H4 (cell line): ENCODE results near the gene CHRNB1. TPM values are rescaled to one million over a fixed set of nuclear protein-coding genes. Genes with fewer than 3 reads are reported as not detected.

Experiments
- DNase-seq: peaks from one replicate; pipeline ENCODE4 v3.0.0-alpha.2; 2015; ENCODE audit warnings: low spot score
- total RNA-seq: library from RNA; depleted of rRNA; stranded (reverse); fragments of >200 nt; shearing (Covaris generic); gene quantifications from 2 replicates; pipeline ENCODE4 v1.2.3, GENCODE V29; 2014

Gene CHRNB1
- total RNA-seq, 1 experiment from 2014 or later: 6.3 TPM

DNA sequence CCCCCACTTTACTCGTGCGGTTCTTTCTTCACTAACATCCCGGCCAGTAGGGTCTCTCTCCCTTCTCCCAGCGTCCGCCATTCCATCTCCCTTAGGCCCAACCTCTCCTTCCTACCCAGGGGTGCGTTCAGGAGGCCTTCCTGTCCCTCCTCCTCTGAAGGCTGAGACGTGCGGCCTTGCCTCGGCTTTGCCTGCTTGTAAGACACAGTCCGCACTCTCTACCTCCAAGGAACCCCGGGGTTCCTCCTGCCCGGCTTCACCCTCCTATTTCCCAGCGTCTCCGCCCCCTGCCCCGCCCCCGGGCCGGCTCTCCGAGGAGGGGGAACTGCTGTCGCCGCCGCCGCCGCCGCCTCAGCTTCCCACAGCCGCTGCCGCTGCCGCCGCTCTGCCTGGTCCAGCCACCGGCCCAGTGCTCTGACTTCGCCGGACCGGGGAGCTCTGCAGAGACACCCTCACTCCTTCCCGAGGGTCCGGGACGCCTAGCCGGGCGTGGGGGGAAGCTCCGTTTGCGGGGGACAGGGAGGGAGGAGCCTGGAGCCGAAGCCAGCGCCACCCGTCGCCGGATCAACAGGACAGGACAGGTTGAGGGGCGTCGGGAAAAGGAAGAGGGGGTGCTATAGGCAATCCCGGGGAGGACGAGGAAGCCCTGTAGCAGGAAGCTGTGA, 6.8 kb upstream of the CHRNB1 start:
- no peak for DNase-seq

DNA sequence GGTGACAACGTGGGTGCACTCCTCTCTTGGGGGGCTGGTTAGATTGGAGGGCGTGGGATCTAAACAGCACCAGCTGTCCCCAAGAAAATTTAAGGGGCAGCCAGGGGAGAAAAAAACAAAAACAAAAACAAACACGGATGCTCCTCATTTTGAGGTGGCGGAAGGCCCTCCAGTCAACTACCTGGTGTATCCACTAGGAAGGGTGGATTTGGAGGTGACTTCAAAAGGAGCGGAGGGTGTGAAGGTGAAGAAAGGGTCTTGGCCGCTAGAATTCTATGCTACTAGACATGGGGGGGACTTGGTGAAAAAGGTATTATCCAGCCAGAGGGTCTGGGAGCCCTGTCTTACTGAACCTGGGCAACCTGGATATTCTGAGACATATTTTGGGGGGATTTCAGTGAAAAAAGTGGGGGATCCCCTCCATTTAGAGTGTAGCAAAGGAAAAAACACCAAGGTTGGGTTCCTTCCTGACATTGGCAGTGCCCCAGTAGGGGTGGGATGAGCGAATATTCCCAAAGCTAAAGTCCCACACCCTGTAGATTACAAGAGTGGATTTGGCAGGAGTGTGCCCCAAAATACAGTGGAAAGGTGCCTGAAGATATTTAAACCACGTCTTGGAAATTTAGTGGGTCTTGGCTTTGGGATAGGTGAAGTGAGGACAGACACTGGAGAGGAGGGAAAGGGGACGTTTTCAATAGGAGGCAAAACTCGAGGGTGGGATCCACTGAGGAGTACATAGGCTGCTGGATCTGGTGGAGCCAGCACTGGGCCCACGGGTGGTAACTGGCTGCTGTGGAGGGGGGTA, 6.0 kb upstream of the CHRNB1 start:
- DNase-seq: no peak

DNA sequence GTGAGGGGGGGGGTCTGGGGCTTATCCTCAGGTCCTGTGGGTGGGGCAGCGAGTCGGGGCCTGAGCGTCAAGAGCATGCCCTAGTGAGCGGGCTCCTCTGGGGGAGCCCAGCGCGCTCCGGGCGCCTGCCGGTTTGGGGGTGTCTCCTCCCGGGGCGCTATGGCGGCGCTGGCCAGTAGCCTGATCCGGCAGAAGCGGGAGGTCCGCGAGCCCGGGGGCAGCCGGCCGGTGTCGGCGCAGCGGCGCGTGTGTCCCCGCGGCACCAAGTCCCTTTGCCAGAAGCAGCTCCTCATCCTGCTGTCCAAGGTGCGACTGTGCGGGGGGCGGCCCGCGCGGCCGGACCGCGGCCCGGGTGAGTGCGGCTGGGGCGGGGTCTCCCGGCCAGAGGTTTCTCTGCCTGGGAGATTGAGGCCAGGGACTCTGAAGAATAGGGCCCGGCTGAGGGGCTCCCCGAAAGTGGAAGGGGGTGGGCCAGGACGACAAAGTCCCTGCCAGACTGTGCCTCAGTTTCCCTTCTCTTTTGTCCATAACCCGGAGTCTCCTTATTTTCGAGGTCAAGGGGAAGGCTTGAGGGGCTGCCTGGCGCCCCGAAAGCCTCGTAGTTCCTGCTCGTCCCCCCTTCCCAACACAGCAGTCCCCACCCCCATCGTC, 5.3 kb upstream of the CHRNB1 start, which contains the start of gene FGF11:
FGF11 (plus strand) TSS at position 51 of the 651 bp plus-strand sequence; CDS start at position 160, 109 bp downstream.
- DNase-seq: no peak

DNA sequence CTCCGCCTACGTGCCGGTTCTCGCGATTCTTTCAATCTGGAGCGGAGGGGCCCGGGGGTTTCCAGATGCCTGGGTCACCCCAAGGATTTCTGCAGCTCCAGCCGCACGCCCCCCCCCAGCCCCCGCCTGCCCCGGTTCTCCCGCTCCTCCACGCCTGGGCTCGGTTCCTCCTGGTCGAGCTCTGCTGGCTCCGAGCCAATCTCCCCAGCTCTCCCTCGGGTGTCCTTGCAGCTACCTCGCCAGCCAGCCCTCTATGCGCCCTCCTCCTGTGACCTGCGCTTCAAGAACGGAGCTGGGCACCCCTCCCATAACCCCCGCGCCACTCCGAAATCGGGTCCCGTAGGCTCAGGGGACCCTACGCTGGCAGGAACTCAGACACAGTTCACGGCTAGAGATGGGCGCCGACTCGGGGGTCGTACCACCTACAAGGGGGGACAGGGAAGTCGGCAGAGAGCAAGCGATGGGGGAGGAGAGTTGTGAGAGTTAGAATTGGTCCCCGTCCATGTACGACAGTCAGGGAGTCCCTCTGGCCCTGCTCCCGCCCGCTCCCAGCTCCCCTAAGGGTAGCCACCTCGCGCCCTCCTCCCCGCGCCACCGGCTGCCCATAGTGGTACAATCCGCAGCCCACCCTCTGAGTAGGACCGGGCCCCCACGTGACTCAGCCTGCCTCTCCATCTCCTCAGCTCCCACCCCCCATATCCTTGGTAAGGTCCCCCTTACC, 4.6 kb upstream of the CHRNB1 start:
- DNase-seq: no peak

- DNase-seq: no peak
Measured at GRCh38 chr17:7440834-7441195, 4.0 kb upstream of the CHRNB1 start.

DNA sequence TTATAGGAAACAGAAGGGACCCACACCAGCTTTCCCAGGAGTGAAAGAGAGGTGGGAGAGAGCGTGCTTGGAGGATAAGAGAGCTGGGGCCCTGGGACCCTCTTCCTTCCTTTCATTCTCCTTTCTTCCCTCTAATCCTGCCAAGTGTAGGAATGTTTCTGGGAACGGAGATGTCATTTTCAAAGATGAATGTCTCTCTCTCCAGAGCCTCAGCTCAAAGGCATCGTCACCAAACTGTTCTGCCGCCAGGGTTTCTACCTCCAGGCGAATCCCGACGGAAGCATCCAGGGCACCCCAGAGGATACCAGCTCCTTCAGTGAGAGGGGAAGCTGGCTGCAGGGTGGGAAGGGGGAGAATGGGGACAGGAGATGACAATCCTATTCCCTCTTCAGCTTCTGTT, 3.6 kb upstream of the CHRNB1 start:
- no peak for DNase-seq

- DNase-seq: no peak
Measured at GRCh38 chr17:7442142-7442541, 2.7 kb upstream of the CHRNB1 start.

DNA sequence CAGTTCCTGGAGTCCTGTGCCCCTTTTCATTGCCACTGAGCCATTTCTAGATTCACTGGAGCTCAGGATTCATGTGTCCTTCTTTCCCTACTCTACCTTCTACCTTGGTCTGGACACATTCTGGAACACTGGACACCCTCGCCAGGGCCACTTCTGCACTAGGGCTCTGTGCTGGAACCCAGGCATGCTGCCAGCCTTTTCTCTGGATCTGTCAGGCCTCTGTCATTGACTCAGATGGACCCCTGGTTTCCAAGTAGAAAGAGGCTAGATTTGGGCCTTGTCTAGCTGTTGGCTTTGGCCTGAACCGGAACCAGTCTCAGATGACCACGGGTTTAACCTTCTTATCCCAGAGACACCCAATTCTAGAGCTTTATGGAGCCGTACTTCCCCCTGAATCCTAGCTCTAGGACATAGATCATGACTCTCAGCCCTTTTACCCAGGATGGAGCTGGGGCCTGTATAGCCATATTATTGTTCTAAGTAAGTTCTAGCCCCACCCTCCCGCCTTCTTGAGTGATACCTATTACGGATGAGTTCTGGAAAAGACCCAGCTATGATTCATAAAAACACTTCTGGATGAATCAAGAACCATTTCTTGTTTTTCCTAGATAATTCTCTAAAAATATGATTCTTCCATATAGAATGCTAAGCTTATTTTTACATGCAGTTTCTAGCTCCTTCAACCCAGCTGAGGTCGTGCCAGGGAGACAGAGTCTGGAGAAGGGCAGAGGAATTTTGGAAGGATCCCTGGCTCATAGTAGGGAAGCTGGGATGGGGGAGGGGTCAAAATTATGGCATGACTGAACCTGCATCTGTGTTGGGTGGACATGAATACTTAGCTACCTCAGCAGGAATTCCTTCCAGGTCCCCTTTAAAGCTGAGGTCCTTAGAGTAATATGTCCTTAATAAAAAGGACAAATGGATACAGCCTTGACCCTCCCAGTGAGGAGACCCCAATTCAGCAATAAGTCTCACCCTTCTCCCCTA, 1.1 kb upstream of the CHRNB1 start:
- DNase-seq: no peak

- no peak for DNase-seq
Measured at GRCh38 chr17:7445619-7445968, 733 bp downstream of the CHRNB1 start.

DNA sequence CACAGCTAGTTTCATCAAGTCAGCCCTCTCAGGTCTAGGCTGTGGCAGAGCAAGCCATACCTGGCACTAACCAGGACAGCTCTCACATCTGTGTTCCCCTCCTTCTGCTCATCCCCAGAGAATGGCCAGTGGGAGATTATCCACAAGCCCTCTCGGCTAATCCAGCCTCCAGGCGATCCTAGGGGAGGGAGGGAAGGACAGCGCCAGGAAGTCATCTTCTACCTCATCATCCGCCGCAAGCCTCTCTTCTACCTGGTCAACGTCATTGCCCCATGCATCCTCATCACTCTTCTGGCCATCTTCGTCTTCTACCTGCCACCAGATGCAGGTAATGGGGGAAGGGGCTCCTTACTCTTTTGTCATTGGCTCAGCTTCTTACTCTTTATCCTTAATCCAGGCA, 3.6 kb downstream of the CHRNB1 start:
- no peak for DNase-seq

DNA sequence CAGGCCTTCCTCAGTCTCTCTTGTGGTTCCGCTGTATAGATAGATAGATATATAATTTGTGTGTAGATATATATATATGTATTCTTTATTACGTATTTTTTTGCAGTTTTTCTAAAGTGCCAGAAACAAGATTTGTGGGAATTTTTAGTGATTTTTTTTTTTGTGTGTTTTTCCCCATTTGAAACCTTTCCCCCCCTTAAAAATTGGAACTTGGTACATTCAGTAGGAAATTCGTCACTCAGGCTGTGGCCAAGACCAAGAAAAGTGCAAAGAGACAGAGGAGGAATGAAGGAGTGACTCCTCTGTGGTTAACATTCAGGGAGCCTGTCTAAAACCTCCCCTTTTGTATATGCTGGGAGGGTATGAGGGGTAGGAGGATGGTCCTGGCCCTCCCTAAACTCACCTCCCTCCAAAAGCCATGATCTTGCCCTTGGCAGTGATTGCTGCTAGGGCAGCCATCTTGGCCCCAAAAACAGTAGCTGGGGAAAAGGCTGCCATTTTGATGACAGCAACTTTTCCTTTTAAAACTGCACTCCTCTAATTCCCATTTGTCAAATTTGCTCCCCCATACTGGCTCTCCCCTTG, 15.2 kb downstream of the CHRNB1 start:
- DNase-seq: no peak

DNA sequence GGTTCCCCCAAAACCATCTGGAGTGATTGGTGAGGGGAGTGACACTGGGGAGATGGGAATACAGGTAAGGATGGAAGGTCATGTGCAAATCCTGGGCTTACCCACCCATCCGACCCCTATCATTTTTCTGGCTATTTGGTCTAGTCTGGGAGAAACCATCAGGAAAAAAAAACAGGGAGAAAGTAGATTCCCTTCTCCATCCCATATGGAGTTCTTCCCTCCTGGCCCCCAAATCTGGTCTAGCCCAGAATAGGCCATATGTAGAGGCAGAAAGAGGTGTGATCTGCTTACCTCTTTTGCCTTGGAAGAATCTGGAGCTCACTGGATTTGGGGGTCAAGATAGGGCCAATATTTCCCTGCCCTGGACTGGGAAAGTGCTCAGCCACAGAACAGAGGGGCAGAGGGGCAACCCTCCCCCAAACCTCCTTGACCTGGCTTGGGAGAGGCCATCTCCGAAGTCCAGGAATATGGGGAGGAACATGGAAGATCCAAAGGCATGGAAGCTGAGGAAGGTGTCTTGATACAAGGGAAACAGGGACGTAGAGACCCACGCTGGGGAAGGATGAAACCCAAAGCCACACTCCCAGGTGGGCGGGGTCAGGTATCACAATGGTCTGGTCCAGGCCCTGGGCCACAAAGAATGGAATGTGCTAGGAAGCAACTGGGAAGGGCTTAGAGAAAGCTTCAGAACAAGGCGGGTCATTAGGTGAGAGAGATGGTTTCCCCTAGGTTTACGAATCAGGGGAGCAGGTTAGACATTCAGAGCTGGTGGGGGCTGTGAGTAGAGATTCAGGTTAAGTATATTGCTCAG, 16.2 kb downstream of the CHRNB1 start:
- DNase-seq: no peak

DNA sequence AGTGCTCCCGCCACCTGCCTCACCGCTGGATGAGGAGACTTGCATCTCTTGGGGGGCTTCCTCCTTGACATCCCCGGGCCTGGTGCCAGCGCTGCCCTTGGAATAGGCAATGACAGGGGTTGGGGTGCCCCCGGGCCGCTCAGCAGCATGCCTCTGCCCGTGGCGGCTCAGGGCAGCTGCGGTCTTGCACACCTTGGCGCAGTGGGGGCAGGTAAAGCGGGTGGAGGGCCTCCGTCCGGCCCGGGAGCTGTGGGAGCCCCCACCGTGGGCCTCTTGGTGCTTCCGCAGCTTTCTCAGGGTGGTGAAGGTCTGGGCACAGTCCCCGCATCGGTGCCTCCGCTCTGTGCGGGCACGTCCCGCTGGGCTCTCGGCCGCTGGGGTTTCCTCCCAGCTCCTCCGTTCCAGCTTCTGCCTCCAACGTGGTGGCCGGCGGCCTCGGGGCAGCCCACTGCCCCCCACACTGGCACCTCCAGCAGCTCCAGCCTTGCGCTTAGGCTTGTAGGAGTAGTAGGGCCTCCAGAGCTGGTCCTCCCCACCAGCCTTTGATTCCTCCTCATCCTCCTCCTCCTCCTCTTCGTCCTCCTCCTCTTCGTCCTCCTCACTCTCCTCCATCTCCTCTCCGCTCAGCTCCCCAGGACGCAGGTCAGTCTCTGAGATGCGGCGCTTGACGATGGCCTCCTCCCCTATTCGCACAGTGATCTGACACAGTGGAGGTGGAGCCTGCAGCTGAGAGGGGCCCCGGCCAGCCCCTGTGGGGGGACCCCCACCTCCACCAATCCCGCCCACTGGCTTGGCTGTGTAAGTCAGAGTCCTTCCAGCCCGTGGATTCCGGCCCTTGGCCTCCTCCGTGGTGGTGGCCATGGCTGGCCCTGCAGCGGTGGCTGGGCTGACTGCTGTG, 17.9 kb downstream of the CHRNB1 start:
- no peak for DNase-seq

GRCh38 chr17:7463372-7463846, 18.5 kb downstream of the CHRNB1 start:
- DNase-seq: no peak

GRCh38 chr17:7464081-7464480, 19.2 kb downstream of the CHRNB1 start:
- DNase-seq: no peak

DNA sequence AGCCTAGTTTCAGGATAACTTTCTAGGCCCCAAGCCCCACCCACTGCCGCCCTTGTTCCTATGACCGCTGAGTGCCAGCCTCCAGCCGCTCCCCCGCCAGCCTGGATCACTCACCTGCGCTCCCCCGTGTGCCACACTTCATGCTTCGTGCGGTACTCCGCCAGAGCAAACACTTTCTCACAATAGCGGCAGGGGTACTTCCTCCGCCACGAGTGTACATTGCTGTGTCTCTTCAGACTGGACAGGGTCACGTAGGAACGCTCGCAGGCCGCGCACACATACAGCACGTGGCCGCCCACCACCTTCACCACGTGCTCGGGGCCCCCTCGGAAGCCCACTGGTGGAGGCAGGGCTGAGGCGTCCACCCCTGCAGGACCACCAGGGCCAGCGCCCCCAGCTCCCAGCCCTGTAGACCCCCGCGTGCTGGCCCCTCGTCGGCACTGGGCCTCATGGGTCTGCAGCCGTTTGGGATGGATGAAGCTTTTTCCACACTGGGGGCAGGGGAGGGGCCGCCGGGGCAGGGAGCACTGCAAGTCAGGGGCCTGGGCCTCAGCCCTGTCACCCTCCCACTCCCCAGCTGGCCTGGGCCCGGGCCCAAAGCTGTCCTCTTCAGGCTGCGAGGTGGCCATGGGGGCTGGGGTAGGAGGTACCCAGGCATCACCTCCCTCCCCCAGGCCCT, 20.9 kb downstream of the CHRNB1 start:
- no peak for DNase-seq

DNA sequence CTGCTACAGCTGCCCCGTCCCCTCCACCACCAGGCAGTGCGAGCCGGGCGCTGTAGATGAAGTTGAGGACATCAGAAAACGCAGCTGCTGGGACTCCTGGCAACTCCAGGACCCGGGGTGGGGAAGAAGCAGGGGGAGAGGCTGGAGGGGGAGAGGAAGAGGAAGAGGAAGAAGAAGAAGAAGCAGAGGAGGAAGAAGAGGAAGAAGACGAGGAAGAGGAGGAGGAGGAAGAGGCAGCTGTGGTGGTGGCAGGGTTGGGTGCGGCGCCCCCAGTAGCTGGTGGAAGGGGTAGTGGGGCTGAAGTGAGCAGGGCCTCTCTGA, 21.4 kb downstream of the CHRNB1 start:
- DNase-seq: no peak

GRCh38 chr17:7466639-7467341, 21.9 kb downstream of the CHRNB1 start:
- no peak for DNase-seq
